ENCODE results near the gene DIS3L2. TPM values are rescaled to one million over a fixed set of nuclear protein-coding genes. Genes with fewer than 3 reads are reported as not detected.

The DIS3L2 gene
- total and polyA plus RNA-seq, 8 donors = 13.0 to 24.0 (median 16.8) TPM

DNA sequence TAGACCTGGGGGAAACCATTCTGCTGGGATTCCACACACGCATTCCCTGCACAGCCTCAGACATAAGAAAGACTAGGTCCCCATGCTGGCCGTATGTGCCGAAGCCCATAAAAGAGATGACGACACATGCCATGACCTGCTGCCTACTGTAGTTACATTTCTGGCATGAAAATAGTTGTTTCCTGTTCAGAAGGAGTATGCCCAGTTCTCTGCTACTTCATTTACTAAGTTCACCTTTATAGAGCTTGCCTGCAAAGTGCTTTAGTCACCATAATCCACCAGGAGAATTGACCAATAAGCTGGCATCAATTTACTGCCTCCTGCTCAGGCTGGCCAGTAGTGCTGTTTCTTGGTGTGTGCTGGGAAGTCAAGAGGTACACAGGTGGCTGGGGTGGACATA is 266.8 kb downstream of the DIS3L2 start:
- peaks cover 0 to 4% (median 0%) of the 10 kb centered on the region in 3 donors for H3K4me1 ChIP-seq
- no peaks in the 10 kb centered on the region for H3K27me3 ChIP-seq
- no peak overlapping the region for H3K4me3 ChIP-seq
- no peaks in the 10 kb centered on the region for H3K9me3 ChIP-seq
- TF ChIP-seq, protein P1, sequence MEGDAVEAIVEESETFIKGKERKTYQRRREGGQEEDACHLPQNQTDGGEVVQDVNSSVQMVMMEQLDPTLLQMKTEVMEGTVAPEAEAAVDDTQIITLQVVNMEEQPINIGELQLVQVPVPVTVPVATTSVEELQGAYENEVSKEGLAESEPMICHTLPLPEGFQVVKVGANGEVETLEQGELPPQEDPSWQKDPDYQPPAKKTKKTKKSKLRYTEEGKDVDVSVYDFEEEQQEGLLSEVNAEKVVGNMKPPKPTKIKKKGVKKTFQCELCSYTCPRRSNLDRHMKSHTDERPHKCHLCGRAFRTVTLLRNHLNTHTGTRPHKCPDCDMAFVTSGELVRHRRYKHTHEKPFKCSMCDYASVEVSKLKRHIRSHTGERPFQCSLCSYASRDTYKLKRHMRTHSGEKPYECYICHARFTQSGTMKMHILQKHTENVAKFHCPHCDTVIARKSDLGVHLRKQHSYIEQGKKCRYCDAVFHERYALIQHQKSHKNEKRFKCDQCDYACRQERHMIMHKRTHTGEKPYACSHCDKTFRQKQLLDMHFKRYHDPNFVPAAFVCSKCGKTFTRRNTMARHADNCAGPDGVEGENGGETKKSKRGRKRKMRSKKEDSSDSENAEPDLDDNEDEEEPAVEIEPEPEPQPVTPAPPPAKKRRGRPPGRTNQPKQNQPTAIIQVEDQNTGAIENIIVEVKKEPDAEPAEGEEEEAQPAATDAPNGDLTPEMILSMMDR (IDR thresholded peaks at IDR 0.05) = no peak
- DNase-seq = no peak
- 96% methylated on average over 4 of the region's 4 CpGs for WGBS, 2 donors
- H3K27ac ChIP-seq = no peak overlapping the region
- intact Hi-C loops (cut with DNase I) = no loop called here
- FAIRE-seq = no peak
- no peaks in the 10 kb centered on the region for H3K36me3 ChIP-seq
- ATAC-seq = no peak

DNA sequence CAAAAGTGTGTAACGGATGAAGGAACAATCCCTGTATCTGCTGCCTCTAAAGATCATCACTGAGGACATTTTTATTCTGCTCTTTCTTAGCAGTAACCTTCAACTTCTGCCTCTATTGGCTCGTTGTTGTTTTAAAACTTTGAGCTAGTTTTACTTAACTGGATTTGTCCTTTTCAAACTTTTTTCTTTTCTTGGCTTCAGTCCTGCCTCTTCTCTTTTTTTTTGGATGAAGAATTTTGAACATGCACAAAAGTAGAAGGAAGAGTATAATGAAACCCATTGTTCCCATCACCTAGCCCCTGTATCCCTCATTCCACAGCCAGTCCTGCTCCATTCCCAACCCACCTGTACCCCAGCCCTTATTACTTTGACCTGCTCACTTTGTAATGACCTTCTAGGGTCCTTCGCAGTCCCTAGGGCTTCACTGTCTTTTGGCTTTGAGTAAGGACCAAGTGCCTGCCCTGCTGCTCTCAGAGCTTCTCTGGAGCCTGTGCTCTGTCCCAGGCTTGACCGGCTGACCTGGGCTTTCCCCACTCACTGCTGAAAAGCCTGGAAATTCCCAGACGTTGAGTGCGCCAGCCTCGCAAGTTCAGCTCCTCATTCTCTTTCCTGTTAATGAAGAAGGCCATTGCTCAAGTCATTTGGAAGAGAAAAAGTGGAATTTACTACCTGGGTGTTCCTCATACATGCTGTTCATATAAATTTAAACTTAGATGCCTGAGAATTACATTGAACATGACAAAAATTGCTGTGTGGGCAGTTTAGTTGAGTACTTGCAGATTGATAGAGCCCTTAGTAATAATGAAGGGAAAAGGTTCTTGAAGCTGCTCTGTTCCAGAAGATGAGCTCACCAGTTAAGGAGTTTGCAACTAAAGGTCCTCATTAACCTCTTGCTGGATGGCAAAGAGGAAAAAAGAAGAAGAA is 267.7 kb downstream of the DIS3L2 start:
- H3K36me3 ChIP-seq = no peaks in the 10 kb centered on the region
- H3K27ac ChIP-seq = peak overlapping the region in 1 of 4 donors; percentile 37
- DNase-seq = peak in 2 of 6 donors; percentile 6 to 21
- H3K4me1 ChIP-seq = peaks cover 0 to 4% (median 0%) of the 10 kb centered on the region in 3 donors
- ATAC-seq = peak in 3 of 4 donors; percentile 32 to 90 (median 77)
- TF ChIP-seq, protein P1 (IDR thresholded peaks at IDR 0.05) = no peak
- 68 to 71% methylated on average over 7 of the region's 7 CpGs for WGBS, 2 donors
- no peaks in the 10 kb centered on the region for H3K27me3 ChIP-seq
- intact Hi-C loops (cut with DNase I) = no loop called here
- no peak overlapping the region for H3K4me3 ChIP-seq
- no peaks in the 10 kb centered on the region for H3K9me3 ChIP-seq
- FAIRE-seq = no peak

DNA sequence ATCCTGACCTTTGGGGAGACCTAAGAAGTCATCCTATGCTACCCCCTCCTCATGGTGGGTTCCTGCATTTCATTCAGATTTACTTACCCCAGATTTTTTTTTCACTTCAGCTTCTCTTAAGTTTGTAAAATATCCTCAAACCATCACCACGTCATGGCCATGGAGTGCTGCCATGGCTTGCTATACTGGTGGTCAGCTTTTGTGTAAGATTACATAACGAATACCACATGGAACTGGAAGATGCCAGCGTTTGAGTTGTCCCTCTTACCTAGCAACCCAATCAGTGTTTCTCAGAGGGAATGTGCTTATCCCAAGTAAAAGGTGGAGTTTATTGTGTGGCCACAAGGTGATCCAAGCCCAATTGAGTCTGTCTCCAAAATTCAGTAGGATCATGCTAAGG is 268.4 kb downstream of the DIS3L2 start:
- FAIRE-seq = no peak

DNA sequence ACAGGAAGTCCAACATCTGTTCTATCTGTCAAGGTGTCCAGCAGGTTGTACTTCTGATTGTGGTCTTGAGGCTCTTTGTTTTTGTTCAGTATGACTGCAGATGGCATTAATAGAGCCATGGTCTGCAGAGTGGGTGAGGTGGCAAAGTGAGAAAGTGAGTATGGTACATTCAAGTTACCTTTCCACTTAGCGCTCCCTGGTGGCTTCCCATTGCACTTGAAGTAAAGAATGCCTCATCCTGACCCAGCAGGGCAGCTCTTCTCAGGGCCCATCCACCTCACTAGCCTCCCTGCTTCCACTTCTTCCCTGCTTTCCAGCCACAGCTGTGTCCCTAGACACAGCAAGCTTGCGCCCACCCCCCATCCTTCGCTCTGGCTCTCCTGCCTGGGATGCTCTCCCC is 269.0 kb downstream of the DIS3L2 start:
- H3K9me3 ChIP-seq = no peaks in the 10 kb centered on the region
- no peak overlapping the region for H3K4me3 ChIP-seq
- H3K4me1 ChIP-seq = peaks cover 4 to 12% (median 6%) of the 10 kb centered on the region in 3 donors
- intact Hi-C loops (cut with DNase I) = no loop called here
- H3K36me3 ChIP-seq = no peaks in the 10 kb centered on the region
- FAIRE-seq (no peak), DNase-seq (no peak), ATAC-seq (no peak)
- no peaks in the 10 kb centered on the region for H3K27me3 ChIP-seq
- H3K27ac ChIP-seq = no peak overlapping the region
- TF ChIP-seq, protein P1 (IDR thresholded peaks at IDR 0.05) = no peak
- WGBS, 2 donors = 84 to 94% methylated on average over 3 of the region's 3 CpGs

More for the DNA sequence above, 268.4 kb downstream of the DIS3L2 start:
- Histone ChIP-seq H3K36me3 (no peaks in the 10 kb centered on the region), H3K9me3 (no peaks in the 10 kb centered on the region), H3K27me3 (no peaks in the 10 kb centered on the region), H3K27ac (peak overlapping the region in 1 of 4 donors; percentile 37), H3K4me1 (peaks cover 0 to 6% (median 0%) of the 10 kb centered on the region in 3 donors), H3K4me3 (no peak overlapping the region)
- WGBS, 2 donors = 84 to 90% methylated on average over 3 of the region's 3 CpGs
- DNase-seq (no peak), ATAC-seq (no peak)
- intact Hi-C loops (cut with DNase I) = no loop called here
- TF ChIP-seq, protein P1 (IDR thresholded peaks at IDR 0.05) = no peak

DNA sequence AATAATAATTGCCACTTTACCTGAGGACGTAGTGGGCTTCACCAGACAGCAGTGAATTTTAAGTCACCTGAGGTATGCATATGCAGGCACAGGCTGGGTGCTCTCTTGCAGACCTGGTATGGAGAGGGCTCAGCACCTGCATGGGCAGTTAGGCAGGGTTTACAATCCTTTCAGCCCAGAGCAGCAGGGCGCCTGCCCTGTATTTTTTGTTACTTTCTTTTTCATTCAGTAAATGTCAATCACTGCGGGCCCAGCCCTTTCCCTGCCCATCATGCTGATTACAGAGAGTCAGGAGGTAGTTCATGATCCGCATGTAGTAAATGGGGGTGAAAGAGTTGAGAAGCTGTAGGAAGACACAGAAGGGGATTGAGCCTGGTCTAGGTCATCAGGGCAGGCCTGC is 270.0 kb downstream of the DIS3L2 start:
- H3K27ac ChIP-seq = no peak overlapping the region
- no peak for FAIRE-seq
- WGBS, 2 donors = 95% methylated on average over 4 of the region's 4 CpGs
- intact Hi-C loops (cut with DNase I) = no loop called here
- peaks cover 11 to 20% (median 13%) of the 10 kb centered on the region in 3 donors for H3K4me1 ChIP-seq
- no peak for DNase-seq
- H3K4me3 ChIP-seq = no peak overlapping the region
- no peak for ATAC-seq
- H3K27me3 ChIP-seq = no peaks in the 10 kb centered on the region
- TF ChIP-seq, protein P1 (IDR thresholded peaks at IDR 0.05) = no peak
- no peaks in the 10 kb centered on the region for H3K36me3 ChIP-seq
- H3K9me3 ChIP-seq = no peaks in the 10 kb centered on the region

Measured in pancreas (tissue), 10 donors.